HG02938 (cell line): Measurements from ENCODE around the gene CYB5R4.
"Not testable (repeated sequence)": the region's sequence is repeated elsewhere in the genome, so short reads cannot be mapped to it uniquely, and the experiment has no call there.

Source experiments
- ATAC-seq: cut with Tn5 transposase; IDR thresholded peaks from one replicate; pipeline ENCODE4 v1.9.1; 2021; ENCODE audit warnings: mild to moderate bottlenecking, moderate library complexity; ENCODE audit not compliant: unreplicated experiment

Gene CYB5R4

GRCh38 chr6:83907623-83908390 lies 48.3 kb downstream of the CYB5R4 start:
- ATAC-seq = not testable (repeated sequence)

DNA sequence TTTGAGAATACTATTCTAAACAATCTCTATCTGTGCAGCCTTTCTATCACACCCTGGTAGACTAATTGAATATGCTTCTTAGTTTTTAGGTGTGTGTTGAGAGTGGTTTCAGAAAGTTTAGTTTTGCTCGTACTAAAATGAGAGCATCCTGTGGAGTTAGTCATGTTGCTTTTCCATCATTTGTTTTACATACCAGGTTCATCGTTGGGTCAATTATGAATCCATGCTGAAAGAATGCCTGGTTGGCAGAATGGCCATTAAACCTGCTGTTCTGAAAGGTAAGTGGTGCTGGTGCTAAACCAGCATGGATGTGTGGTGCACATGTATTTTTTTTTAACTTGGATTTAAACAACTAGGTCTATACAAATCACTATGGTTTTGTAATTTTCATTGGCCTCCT lies 49.3 kb downstream of the CYB5R4 start:
- no peak for ATAC-seq

DNA sequence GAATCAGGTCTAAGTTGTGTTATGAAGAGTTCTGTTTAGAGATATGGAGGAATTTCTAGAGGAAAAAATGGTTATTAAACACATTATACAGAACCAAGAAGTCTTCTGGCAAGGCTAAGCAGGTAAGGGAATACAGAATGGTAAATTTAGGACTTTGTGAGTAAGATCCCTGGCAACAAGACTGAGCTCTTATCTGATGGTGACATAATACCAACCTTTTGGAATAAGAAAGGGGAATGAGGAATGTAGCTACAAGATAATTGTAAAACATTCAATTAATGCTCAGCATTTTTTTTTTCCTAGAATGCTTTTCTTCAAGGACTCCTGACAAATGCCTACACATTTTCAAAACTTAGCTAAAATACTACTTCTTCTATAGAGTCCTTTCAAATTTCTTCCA lies 51.8 kb downstream of the CYB5R4 start:
- ATAC-seq = no peak

DNA sequence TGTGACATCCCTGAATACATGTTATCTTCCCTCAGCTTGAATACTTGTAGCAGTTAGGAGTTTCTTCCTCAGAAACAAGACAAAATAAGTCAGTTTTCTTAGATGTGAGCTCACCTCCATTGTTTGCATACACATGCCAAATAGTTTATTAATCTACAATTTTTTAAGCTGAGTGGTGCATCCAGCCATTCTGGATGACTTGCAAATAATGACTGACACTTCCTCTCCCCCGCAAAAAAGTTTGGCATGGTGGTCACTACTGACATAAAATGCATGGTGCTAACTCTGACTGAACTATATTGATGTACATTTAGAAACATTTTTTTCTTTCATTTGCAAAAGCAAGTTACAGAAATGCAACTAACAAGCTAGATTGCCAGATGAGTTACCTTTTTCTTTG lies 55.5 kb downstream of the CYB5R4 start:
- ATAC-seq = no peak

GRCh38 chr6:83917001-83917400 lies 57.5 kb downstream of the CYB5R4 start:
- ATAC-seq = no peak

- ATAC-seq = no peak
Observed at GRCh38 chr6:83920017-83920416, 60.5 kb downstream of the CYB5R4 start.

GRCh38 chr6:83921315-83921714 lies 61.8 kb downstream of the CYB5R4 start:
- ATAC-seq = no peak

DNA sequence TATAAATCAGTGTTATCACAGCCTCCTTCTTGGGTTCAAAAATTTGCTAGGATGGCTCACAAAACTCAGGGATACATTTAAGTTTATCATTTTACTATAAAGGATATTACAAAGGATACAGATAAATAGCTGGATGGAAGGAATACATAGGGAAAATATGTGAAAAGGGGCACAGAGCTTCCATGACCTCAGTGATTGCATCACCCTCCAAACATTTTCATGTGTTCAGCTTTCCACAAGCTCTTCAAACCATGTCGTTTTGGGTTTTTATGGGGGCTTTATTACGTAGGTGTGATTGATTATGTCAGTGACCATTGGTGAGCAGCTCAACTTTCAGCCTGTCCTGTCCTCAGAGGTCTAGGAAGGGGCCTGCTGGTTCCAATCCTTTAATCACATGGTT lies 68.0 kb downstream of the CYB5R4 start:
- no peak for ATAC-seq

GRCh38 chr6:83928286-83928685 lies 68.8 kb downstream of the CYB5R4 start:
- no peak for ATAC-seq

DNA sequence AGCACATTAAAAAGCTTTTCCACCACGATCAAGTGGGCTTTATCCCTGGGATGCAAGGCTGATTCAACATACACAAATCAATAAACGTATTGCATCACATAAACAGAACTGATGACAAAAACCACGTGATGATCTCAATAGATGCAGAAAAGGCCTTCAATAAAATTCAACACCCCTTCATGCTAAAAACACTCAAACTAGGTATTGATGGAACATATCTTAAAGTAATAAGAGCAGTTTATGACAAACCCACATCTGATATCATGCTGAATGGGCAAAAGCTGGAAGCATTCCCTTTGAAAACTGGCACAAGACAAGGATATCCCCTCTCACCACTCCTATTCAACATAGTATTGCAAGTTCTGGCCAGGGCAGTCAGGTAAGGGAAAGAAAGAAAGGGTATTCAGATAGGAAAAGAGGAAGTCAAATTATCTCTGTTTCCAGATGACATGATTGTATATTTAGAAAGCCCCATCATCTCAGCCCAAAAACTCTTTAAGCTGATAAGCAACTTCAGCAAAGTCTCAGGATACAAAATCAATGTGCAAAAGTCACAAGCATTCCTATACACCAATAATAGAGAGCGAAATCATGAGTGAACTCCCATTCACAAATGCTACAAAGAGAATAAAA lies 86.8 kb downstream of the CYB5R4 start:
- ATAC-seq = not testable (repeated sequence)

- not testable (repeated sequence) for ATAC-seq
Observed at GRCh38 chr6:83947983-83948382, 88.5 kb downstream of the CYB5R4 start.

DNA sequence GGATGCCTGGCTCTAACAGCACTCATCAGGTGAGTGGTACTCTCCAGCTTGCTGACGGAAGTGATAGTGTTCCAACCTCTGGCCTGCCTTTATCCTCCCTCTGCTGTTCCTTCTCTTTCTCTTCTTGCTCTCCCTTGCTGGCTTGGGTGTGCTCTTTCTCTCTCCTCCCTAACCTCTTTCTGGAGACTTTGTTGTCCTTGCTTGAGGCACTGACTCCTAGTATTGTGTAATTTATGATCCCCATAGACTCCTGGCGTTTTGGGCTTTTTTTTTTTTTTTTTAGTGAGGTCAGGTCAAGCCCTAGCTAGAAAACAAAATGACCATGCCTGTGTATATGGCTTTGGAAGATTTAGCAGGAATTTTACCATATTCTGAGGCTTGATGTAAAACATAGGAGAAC lies 89.4 kb downstream of the CYB5R4 start:
- no peak for ATAC-seq

DNA sequence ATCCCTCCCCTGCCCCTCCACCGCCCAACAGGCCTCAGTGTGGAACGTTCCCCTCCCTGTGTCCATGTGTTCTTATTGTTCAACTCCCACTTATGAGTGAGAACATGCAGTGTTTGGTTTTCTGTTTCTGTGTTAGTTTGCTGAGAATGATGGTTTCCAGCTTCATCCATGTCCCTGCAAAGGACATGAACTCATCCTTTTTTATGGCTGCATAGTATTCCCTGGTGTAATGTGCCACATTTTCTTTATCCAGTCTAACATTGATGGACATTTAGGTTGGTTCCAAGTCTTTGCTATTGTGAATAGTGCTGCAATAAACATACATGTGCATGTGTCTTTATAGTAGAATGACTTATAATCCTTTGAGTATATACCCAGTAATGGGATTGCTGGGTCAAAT lies 91.9 kb downstream of the CYB5R4 start:
- not testable (repeated sequence) for ATAC-seq

DNA sequence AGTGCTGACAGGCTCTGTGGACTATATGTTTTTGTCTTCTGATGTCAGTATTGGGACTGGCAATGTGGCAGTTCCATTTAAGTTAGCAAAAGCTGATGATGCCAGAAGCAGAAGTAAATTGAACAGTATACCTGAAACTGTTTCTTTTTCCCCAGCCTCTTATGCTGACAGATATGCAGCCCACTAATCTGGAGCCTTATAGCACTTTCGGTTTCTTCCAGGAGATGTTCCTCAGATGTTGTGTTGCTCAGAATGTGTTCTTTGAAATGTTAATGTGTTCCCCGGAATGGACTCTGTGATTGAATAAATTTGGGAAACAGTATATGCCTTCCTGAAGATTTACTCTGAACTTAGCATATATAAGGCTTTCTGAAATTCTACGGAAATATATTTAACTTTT lies 93.3 kb downstream of the CYB5R4 start:
- no peak for ATAC-seq

GRCh38 chr6:83954371-83954770 lies 94.9 kb downstream of the CYB5R4 start:
- no peak for ATAC-seq

- no peak for ATAC-seq
Observed at GRCh38 chr6:83958241-83958685, 98.8 kb downstream of the CYB5R4 start.

- ATAC-seq = peak; percentile 25
Observed at GRCh38 chr6:83960664-83961063, 101.2 kb downstream of the CYB5R4 start.

DNA sequence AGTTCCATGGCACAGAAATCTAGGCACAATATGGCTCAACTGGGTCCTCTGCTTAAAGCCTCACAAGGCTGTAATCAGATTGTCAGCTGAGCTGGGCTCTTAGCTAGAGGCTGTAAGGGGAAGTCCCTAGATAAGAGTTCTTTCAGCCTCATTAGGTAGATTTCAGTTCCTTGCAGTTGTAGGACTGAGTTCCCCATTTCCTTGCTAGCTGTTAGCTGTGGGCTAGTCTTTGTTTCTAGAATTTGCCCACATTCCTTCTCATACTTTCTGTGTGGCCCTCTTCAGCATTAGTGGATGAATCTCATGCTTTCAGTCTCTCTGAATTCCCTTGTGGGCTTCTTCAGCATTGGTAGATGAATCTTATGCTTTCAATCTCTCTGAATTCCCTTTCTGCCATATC lies 103.1 kb downstream of the CYB5R4 start:
- ATAC-seq = peak; percentile 75

DNA sequence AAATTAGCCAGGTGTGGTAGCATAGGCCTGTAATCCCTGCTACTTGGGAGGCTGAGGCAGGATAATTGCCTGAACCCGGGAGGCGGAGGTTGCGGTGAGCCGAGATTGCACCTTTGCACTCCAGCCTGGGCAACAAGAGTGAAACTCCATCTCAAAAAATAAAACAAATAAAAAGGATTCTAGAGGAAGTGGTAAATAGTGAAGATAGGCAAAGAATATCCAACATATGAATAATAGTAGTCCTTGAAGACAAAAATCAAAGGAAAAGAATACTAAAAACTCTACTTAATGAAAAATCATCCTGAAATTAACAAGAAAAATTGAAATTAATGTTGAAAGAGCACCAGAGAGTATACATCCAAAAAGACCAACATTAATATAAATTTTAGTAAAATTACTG lies 107.0 kb downstream of the CYB5R4 start:
- no peak for ATAC-seq

GRCh38 chr6:83970582-83970981 lies 111.1 kb downstream of the CYB5R4 start:
- ATAC-seq = no peak

GRCh38 chr6:83974409-83975050 lies 115.0 kb downstream of the CYB5R4 start:
- no peak for ATAC-seq
